Erythroblast (primary cell): ENCODE data around the gene TRIO.

Experiments used
- GATA1 ChIP-seq: IDR thresholded peaks from 2 replicates; pipeline ENCODE4 v1.6.1; 2011; ENCODE audit warnings: low read depth, mild to moderate bottlenecking, control low read depth, low read length, moderate library complexity
- POLR2A ChIP-seq: IDR thresholded peaks from 2 replicates; pipeline ENCODE4 v1.6.1; 2011; ENCODE audit warnings: mild to moderate bottlenecking, low read length

GRCh38 chr5:14435481-14435880 is 292.3 kb downstream of the TRIO start:
- TF ChIP-seq POLR2A (no peak), GATA1 (no peak)
